Astrocyte of the hippocampus (primary cell): Measurements from ENCODE around the gene C1orf167.

Source experiments
- DNase-seq: peaks from one replicate; pipeline ENCODE4 v3.0.0; 2011; ENCODE audit warnings: low read depth, low spot score

The C1orf167 gene

GRCh38 chr1:11835441-11836225, 73.6 kb downstream of the C1orf167 start:
- DNase-seq, result no peak

- no peak for DNase-seq
These were observed 75.2 kb downstream of the C1orf167 start for GRCh38 chr1:11836955-11837766.

DNA sequence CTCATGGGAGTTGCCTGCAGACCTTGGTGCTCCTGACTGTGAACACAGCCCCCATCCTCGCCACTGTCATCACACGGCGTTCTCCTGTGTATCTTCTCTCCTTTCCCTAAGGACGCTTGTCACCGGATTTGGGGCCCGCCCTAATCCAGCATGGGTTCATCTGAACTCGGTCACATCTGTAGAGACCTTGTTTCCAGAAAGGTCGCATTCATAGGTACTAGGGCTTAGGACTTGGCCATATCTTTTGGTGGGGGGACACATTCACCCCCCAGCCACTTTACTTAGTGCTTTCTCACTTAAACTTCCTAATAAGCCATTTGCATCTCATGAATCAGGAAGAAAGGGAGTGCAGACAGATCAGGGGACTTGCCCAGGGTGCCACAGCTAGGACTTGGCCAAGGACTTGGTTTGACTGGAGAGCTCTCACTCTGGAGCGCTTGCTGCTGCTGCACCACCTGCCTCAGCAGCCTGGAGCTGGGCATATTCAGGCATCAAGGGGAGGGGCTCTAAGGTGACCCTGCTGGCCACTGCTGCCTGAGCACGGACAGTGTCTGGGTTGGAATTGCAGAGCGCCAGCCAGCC, 75.9 kb downstream of the C1orf167 start:
- no peak for DNase-seq

- DNase-seq, result peak; percentile 75
These were observed 76.6 kb downstream of the C1orf167 start for GRCh38 chr1:11838349-11839272.
